ENCODE measurements around the gene CFAP299. TPM values are rescaled to one million over a fixed set of nuclear protein-coding genes. Genes with fewer than 3 reads are reported as not detected.

CFAP299 gene
- total and polyA plus RNA-seq, 2 experiments from 2014 or later = 0.24 to 1.4 TPM

DNA sequence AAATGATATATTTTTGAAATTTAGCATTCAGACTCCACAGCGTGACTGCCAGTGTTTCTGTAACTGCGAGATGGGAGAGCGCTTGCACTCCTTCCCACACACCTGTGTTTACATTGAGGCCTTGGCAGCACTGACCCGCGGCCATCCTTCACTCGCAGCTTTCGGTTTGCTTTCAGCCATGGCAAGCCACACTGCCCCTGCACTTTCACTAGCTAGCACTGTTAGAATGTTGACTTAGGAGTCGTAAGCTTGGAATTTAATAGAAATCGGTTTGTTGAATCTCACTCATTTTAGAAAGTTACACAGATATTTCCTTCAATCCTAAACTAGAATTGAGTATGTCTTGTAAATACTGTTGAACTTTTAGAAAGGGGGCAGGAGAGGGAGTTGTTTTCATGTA is 136.2 kb downstream of the CFAP299 start:
- peak; percentile 11 to 44 for DNase-seq (ENCODE audit: low read depth in 1 of 2, low spot score in 1 of 2)

DNA sequence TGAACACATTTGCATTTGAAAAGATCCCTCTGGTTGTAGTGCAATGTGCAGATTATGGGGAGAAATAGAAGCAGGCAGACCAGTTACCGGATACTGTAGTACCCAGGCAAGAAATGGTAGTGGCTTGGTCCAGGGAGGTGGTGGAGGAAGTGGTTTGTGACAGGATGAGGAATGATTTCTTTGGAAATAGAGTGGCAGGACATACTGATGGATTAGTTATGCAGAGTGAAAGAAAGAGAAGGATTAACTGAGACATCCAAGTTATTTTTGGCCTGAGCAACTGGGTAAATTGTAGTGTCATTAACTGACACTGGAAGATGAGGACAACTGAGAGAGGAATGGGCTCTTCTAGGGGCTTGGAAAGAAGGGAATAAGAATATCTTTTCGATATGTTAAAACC is 139.7 kb downstream of the CFAP299 start:
- no peak for DNase-seq (ENCODE audit: low read depth in 1 of 2, low spot score in 1 of 2)
- H3K36me3 ChIP-seq = no peaks in the 10 kb centered on the region
- H3K4me3 ChIP-seq = no peak overlapping the region
- no peak for TF ChIP-seq CTCF (IDR thresholded peaks at IDR 0.05; ENCODE audit: low read depth, low read length)
- H3K4me1 ChIP-seq (ENCODE audit: low read depth) = no peaks in the 10 kb centered on the region
- no peaks in the 10 kb centered on the region for H3K9me3 ChIP-seq (ENCODE audit: low read depth)
- no peak overlapping the region for H3K27ac ChIP-seq
- no peaks in the 10 kb centered on the region for H3K27me3 ChIP-seq

More for the DNA sequence above, 136.2 kb downstream of the CFAP299 start:
- Histone ChIP-seq H3K9me3 (ENCODE audit: low read depth) (no peaks in the 10 kb centered on the region), H3K27me3 (no peaks in the 10 kb centered on the region), H3K27ac (no peak overlapping the region), H3K36me3 (no peaks in the 10 kb centered on the region), H3K4me3 (no peak overlapping the region), H3K4me1 (ENCODE audit: low read depth) (no peaks in the 10 kb centered on the region)
- TF ChIP-seq CTCF (IDR thresholded peaks at IDR 0.05; ENCODE audit: low read depth, low read length) = no peak

DNA sequence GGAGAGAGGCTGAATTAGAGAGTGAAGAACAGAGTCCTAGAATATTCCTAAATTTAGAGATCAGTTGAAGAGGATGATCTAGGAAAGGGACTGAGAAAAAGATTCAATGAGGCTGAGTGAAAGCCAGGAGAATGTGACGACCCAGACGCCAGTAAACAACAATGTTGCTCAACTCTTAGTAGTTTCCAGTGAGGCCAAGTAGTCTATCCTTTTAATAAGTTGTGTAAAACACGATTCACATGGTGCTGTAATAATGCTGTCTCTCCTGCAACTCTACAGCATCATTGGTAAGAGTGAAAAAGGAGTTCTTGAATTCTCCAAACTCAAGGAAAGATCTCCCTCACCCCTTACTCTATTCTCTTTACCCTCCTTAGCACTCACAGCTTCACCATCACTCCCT is 140.3 kb downstream of the CFAP299 start:
- Histone ChIP-seq H3K27me3 (no peaks in the 10 kb centered on the region), H3K27ac (no peak overlapping the region), H3K4me3 (no peak overlapping the region), H3K36me3 (no peaks in the 10 kb centered on the region), H3K4me1 (ENCODE audit: low read depth) (no peaks in the 10 kb centered on the region), H3K9me3 (ENCODE audit: low read depth) (no peaks in the 10 kb centered on the region)
- no peak for TF ChIP-seq CTCF (IDR thresholded peaks at IDR 0.05; ENCODE audit: low read depth, low read length)
- no peak for DNase-seq (ENCODE audit: low read depth in 1 of 2, low spot score in 1 of 2)

DNA sequence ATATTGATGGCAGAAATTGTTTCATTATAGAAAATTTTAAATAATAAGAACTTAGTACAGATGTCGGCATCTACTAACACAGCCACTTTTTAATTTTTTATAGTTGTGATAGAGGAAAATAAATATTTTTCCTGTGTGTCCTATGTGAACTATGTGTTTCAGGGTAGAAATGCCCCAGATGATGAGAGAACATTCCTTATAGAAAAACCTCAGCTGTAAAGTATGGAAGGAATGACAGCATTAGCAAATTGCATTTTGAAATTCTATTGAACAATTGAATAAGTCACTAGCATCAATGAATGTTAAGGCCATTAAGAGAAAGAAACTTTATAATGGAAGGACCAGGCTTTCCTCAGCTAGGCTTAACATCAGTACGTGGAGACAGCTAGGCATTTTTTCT is 149.2 kb downstream of the CFAP299 start:
- Histone ChIP-seq H3K27ac (no peak overlapping the region), H3K4me3 (no peak overlapping the region), H3K4me1 (ENCODE audit: low read depth) (no peaks in the 10 kb centered on the region), H3K36me3 (no peaks in the 10 kb centered on the region), H3K27me3 (no peaks in the 10 kb centered on the region), H3K9me3 (ENCODE audit: low read depth) (no peaks in the 10 kb centered on the region)
- DNase-seq (ENCODE audit: low read depth in 1 of 2, low spot score in 1 of 2) = no peak
- no peak for TF ChIP-seq CTCF (IDR thresholded peaks at IDR 0.05; ENCODE audit: low read depth, low read length)

DNA sequence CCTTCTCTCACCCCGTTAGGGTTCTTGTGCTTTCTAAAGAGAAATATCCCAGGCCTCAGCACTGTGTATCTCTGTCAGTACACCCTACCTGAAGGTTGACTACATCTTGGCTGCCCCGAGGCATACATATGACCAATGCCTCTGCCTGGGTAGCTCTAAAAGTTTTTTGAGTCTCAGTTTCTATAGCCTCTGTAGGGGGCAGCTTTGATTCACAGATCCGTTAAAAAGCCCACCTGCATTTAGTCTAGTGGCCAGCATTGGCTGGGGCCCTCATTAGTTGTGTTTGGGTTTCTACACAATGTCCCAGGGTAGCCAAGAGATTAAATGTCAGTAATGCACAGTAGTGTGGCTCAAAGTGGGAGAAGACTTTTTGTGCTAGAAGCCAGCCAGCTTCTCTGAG is 151.1 kb downstream of the CFAP299 start:
- Histone ChIP-seq H3K4me1 (ENCODE audit: low read depth) (no peaks in the 10 kb centered on the region), H3K36me3 (no peaks in the 10 kb centered on the region), H3K27me3 (no peaks in the 10 kb centered on the region), H3K9me3 (ENCODE audit: low read depth) (no peaks in the 10 kb centered on the region), H3K4me3 (no peak overlapping the region), H3K27ac (no peak overlapping the region)
- DNase-seq (ENCODE audit: low read depth in 1 of 2, low spot score in 1 of 2) = no peak
- TF ChIP-seq CTCF (IDR thresholded peaks at IDR 0.05; ENCODE audit: low read depth, low read length) = no peak

DNA sequence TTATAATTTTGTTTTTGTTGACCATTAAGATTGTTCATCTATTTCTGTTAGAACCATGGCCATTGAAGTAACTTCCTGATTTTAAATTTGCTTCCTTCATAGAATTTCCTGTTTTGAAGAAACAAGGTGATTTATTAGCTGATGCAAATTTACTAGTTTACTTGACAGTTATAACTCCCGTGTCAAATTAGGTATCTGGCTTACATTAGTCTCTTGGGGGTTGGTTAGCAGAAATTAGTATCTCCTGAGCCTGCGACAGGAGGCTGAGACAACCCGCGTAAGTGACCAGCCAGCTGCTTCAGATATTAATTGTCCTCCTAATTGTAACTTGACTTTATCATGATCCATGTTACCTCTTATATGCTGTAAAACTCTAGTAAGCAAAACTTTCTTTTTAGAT is 154.3 kb downstream of the CFAP299 start:
- Histone ChIP-seq H3K36me3 (no peaks in the 10 kb centered on the region), H3K27ac (no peak overlapping the region), H3K4me3 (no peak overlapping the region), H3K4me1 (ENCODE audit: low read depth) (no peaks in the 10 kb centered on the region), H3K9me3 (ENCODE audit: low read depth) (no peaks in the 10 kb centered on the region), H3K27me3 (no peaks in the 10 kb centered on the region)
- DNase-seq (ENCODE audit: low read depth in 1 of 2, low spot score in 1 of 2) = no peak
- TF ChIP-seq CTCF (IDR thresholded peaks at IDR 0.05; ENCODE audit: low read depth, low read length) = no peak
